Natural killer cell (primary cell): ENCODE measurements around the gene EIF2AK2. TPM values are rescaled to one million over a fixed set of nuclear protein-coding genes. Genes with fewer than 3 reads are reported as not detected.

ENCODE experiments used
- ATAC-seq, 3 donors: fragments of 150-1000 bp in 2 of 3; fragments of 200-7000 bp in 1 of 3; cut with Tn5 transposase; 1 replicate in 1 of 3; 2 replicates in 2 of 3; pipeline ENCODE4 v1.10.0; 2021; ENCODE audit warnings: mild to moderate bottlenecking in 2 of 3, moderate library complexity in 2 of 3
- DNase-seq, 2 donors: peaks; one replicate each; pipeline versions ENCODE4 v3.0.0 to v3.0.0-alpha.2; 2013 to 2021; ENCODE audit warnings: mixed read lengths in 1 of 2
- H3K27ac ChIP-seq: one replicate; pipeline ENCODE4 v1.5.1; 2013; ENCODE audit warnings: mild to moderate bottlenecking, low read length
- H3K27me3 ChIP-seq: one replicate; pipeline ENCODE4 v1.6.1; 2013; ENCODE audit warnings: low read length; ENCODE audit not compliant: control insufficient read depth, insufficient read depth
- H3K36me3 ChIP-seq: one replicate; pipeline ENCODE4 v1.6.1; 2013; ENCODE audit warnings: low read length; ENCODE audit not compliant: control insufficient read depth, insufficient read depth
- H3K4me1 ChIP-seq: one replicate; pipeline ENCODE4 v1.6.1; 2013; ENCODE audit warnings: low read length; ENCODE audit not compliant: control insufficient read depth, insufficient read depth
- H3K4me3 ChIP-seq: one replicate; pipeline ENCODE4 v1.5.1; 2013; ENCODE audit warnings: low read length
- H3K9me3 ChIP-seq: one replicate; pipeline ENCODE4 v1.6.1; 2013; ENCODE audit warnings: low read length; ENCODE audit not compliant: control insufficient read depth, insufficient read depth
- H3K27ac Mint-ChIP-seq, 2 donors: one replicate each; pipeline ENCODE4 v1.8.0; 2022; ENCODE audit warnings: mild to moderate bottlenecking in 2 of 2, mixed read lengths in 2 of 2, moderate library complexity in 1 of 2
- H3K27me3 Mint-ChIP-seq, 2 donors: one replicate each; pipeline ENCODE4 v1.8.0; 2022; ENCODE audit warnings: low read depth in 2 of 2, mixed read lengths in 2 of 2
- H3K36me3 Mint-ChIP-seq: one replicate; pipeline ENCODE4 v1.8.0; 2022; ENCODE audit warnings: mixed read lengths
- H3K4me1 Mint-ChIP-seq, 2 donors: one replicate each; pipeline ENCODE4 v1.8.0; 2022; ENCODE audit warnings: mixed read lengths in 2 of 2
- H3K4me3 Mint-ChIP-seq: one replicate; pipeline ENCODE4 v1.8.0; 2022; ENCODE audit warnings: mild to moderate bottlenecking, moderate library complexity, mixed read lengths
- H3K9me3 Mint-ChIP-seq, 2 donors: one replicate each; pipeline ENCODE4 v1.8.0; 2022; ENCODE audit warnings: mixed read lengths in 2 of 2
- WGBS: methylation state at CpG from one replicate; pipeline ENCODE4 v1.1.7; 2013; ENCODE audit warnings: missing lambda C conversion rate; ENCODE audit not compliant: insufficient coverage; 5-methylcytosine and 5-hydroxymethylcytosine counted together
- intact Hi-C: fragments of 100-400 bp; cut with micrococcal nuclease; formaldehyde crosslinking; loops from one replicate; pipeline ENCODE4 v1.14.2; 2022
- total RNA-seq, 4 donors: library from RNA; stranded (reverse); fragments of 120-200 nt in 1 of 4; gene quantifications; one replicate each; pipeline versions ENCODE4 v1.2.3 to v1.2.4, GENCODE V29; 2013 to 2022
- TF ChIP-seq, protein P1 (sequence below): fragments of 200-600 bp; IDR thresholded peaks from one replicate; pipeline ENCODE4 v1.8.0; 2022; ENCODE audit warnings: antibody characterized with exemption

The EIF2AK2 gene
- total RNA-seq, 3 donors from 2014 or later (not counting 1 experiment from before 2014, with no cell fraction given): 29.9 to 47.3 (median 43.9) TPM

DNA sequence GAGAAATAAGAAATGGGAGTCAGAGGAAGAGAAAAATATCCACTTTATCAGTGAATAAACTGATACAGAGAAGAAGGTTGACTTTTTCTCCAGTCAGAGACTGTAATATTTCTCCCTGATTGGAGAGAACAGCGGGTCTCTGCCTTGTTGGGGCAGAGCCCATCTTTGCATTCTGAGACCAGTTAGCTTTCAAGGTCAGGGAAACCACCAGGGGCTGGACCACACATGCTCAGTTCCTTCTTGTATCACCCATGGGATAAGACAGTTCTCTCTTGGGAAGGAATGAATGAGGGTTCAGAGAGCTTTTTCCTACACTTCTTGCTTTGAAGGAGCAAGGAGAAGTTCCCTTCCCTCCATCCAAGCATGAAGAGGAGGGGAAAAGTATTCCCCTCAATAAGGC is 60.2 kb downstream of the EIF2AK2 start:
- Histone ChIP-seq H3K27me3 (no peaks in the 10 kb centered on the region), H3K27ac (no peak overlapping the region), H3K9me3 (no peaks in the 10 kb centered on the region), H3K4me3 (no peak overlapping the region), H3K36me3 (peaks cover 76% of the 10 kb centered on the region), H3K4me1 (no peaks in the 10 kb centered on the region)
- intact Hi-C loops: no loop called here
- TF ChIP-seq, protein P1, sequence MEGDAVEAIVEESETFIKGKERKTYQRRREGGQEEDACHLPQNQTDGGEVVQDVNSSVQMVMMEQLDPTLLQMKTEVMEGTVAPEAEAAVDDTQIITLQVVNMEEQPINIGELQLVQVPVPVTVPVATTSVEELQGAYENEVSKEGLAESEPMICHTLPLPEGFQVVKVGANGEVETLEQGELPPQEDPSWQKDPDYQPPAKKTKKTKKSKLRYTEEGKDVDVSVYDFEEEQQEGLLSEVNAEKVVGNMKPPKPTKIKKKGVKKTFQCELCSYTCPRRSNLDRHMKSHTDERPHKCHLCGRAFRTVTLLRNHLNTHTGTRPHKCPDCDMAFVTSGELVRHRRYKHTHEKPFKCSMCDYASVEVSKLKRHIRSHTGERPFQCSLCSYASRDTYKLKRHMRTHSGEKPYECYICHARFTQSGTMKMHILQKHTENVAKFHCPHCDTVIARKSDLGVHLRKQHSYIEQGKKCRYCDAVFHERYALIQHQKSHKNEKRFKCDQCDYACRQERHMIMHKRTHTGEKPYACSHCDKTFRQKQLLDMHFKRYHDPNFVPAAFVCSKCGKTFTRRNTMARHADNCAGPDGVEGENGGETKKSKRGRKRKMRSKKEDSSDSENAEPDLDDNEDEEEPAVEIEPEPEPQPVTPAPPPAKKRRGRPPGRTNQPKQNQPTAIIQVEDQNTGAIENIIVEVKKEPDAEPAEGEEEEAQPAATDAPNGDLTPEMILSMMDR: no peak
- no peak overlapping the region for H3K4me3 Mint-ChIP-seq
- H3K36me3 Mint-ChIP-seq: peaks cover 20% of the 10 kb centered on the region
- no peaks in the 10 kb centered on the region for H3K9me3 Mint-ChIP-seq
- 89% methylated on average over 1 of the region's 1 CpG for WGBS
- peak overlapping the region in 1 of 2 donors; percentile 63 for H3K27ac Mint-ChIP-seq
- DNase-seq (no peak), ATAC-seq (no peak)
- no peaks in the 10 kb centered on the region for H3K27me3 Mint-ChIP-seq
- peaks cover 0 to 4% of the 10 kb centered on the region in 2 donors for H3K4me1 Mint-ChIP-seq

- H3K9me3 ChIP-seq: no peaks in the 10 kb centered on the region
- H3K27ac ChIP-seq: no peak overlapping the region
- intact Hi-C loops: no loop called here
- peaks cover 15% of the 10 kb centered on the region for H3K36me3 Mint-ChIP-seq
- peaks cover 11 to 17% of the 10 kb centered on the region in 2 donors for H3K4me1 Mint-ChIP-seq
- ATAC-seq: no peak
- no peaks in the 10 kb centered on the region for H3K27me3 Mint-ChIP-seq
- TF ChIP-seq, protein P1: no peak
- no peak overlapping the region for H3K4me3 Mint-ChIP-seq
- 61% methylated on average over 4 of the region's 5 CpGs for WGBS
- no peak overlapping the region for H3K4me3 ChIP-seq
- H3K27me3 ChIP-seq: no peaks in the 10 kb centered on the region
- no peak for DNase-seq
- H3K36me3 ChIP-seq: peaks cover 69% of the 10 kb centered on the region
- no peaks in the 10 kb centered on the region for H3K4me1 ChIP-seq
- H3K9me3 Mint-ChIP-seq: no peaks in the 10 kb centered on the region
- no peak overlapping the region for H3K27ac Mint-ChIP-seq
Observed at GRCh38 chr2:37091873-37092272, 64.9 kb downstream of the EIF2AK2 start.

- Histone ChIP-seq H3K36me3 (peaks cover 51% of the 10 kb centered on the region), H3K9me3 (no peaks in the 10 kb centered on the region), H3K27ac (no peak overlapping the region), H3K27me3 (no peaks in the 10 kb centered on the region), H3K4me1 (peaks cover 5% of the 10 kb centered on the region), H3K4me3 (no peak overlapping the region)
- ATAC-seq (no peak), DNase-seq (no peak)
- WGBS: no CpG with 5 or more reads among the region's 4 CpGs
- Mint-ChIP-seq H3K27ac (peak overlapping the region in 1 of 2 donors; percentile 37), H3K4me1 (peaks cover 13 to 17% of the 10 kb centered on the region in 2 donors), H3K9me3 (no peaks in the 10 kb centered on the region), H3K4me3 (no peak overlapping the region), H3K27me3 (no peaks in the 10 kb centered on the region), H3K36me3 (peaks cover 6% of the 10 kb centered on the region)
- TF ChIP-seq, protein P1: no peak
- intact Hi-C loops: no loop called here
Observed at GRCh38 chr2:37090019-37090477, 66.7 kb downstream of the EIF2AK2 start.

GRCh38 chr2:37085731-37086147 is 71.0 kb downstream of the EIF2AK2 start:
- no peak overlapping the region for H3K27ac Mint-ChIP-seq

More at GRCh38 chr2:37085731-37086147, 71.0 kb downstream of the EIF2AK2 start:
- Histone ChIP-seq H3K4me1 (peaks cover 22% of the 10 kb centered on the region), H3K36me3 (peaks cover 28% of the 10 kb centered on the region), H3K4me3 (no peak overlapping the region), H3K27ac (no peak overlapping the region), H3K9me3 (no peaks in the 10 kb centered on the region), H3K27me3 (no peaks in the 10 kb centered on the region)
- H3K4me1 Mint-ChIP-seq: peaks cover 24 to 28% of the 10 kb centered on the region in 2 donors
- no peaks in the 10 kb centered on the region for H3K9me3 Mint-ChIP-seq
- 71% methylated on average over 1 of the region's 1 CpG for WGBS
- H3K36me3 Mint-ChIP-seq: peaks cover 6% of the 10 kb centered on the region
- ATAC-seq: no peak
- TF ChIP-seq, protein P1: no peak
- peak overlapping the region; percentile 45 for H3K4me3 Mint-ChIP-seq
- DNase-seq: no peak
- intact Hi-C loops: loop anchor here (10.0 kb wide), 2 partner anchors 149 to 281 kb away; partner anchors contain the start of genes CEBPZ and NDUFAF7
- H3K27me3 Mint-ChIP-seq: no peaks in the 10 kb centered on the region
